ENCODE data around the gene CPA2.

GRCh38 chr7:130297628-130298543 is 31.2 kb downstream of the CPA2 start:
- TF ChIP-seq CTCF (optimal IDR thresholded peaks at IDR 0.05 in 1 of 3, IDR thresholded peaks at IDR 0.05 in 1 of 3, conservative IDR thresholded peaks at IDR 0.05 in 1 of 3; ENCODE audit: extremely low read depth in 1 of 3, insufficient read depth in 2 of 3, low read length in 3 of 3) = no peak
- no peak for TF ChIP-seq EZH2 (IDR thresholded peaks at IDR 0.05; ENCODE audit: low read length)

All from keratinocyte (primary cell).